GM21786 (cell line): ENCODE data around the gene WDR20.
"Not testable (repeated sequence)": the region's sequence is repeated elsewhere in the genome, so short reads cannot be mapped to it uniquely, and the experiment has no call there.

Source experiments
- ATAC-seq: cut with Tn5 transposase; IDR thresholded peaks from one replicate; pipeline ENCODE4 v1.9.1; 2021; ENCODE audit not compliant: unreplicated experiment

WDR20 gene

DNA sequence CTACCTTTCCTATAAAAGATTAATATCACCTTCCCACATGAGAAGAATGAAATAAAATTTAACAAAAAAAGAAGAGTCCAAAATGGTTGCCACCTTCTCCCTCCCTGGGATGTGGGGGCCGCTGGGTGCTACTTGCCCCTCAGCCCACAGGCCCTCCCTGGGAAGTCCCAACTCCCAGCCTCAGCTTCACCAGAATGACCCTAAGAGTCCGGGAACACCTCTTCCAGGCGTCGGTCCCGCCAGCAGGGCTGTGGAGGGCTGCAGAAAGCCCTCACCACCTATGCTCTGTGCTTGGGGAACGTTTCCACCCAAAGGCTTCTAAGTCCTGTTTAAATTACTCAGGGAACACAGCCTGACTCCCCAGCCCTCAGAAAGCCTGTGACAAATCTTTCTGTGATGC is 93.4 kb downstream of the WDR20 start:
- ATAC-seq = no peak

DNA sequence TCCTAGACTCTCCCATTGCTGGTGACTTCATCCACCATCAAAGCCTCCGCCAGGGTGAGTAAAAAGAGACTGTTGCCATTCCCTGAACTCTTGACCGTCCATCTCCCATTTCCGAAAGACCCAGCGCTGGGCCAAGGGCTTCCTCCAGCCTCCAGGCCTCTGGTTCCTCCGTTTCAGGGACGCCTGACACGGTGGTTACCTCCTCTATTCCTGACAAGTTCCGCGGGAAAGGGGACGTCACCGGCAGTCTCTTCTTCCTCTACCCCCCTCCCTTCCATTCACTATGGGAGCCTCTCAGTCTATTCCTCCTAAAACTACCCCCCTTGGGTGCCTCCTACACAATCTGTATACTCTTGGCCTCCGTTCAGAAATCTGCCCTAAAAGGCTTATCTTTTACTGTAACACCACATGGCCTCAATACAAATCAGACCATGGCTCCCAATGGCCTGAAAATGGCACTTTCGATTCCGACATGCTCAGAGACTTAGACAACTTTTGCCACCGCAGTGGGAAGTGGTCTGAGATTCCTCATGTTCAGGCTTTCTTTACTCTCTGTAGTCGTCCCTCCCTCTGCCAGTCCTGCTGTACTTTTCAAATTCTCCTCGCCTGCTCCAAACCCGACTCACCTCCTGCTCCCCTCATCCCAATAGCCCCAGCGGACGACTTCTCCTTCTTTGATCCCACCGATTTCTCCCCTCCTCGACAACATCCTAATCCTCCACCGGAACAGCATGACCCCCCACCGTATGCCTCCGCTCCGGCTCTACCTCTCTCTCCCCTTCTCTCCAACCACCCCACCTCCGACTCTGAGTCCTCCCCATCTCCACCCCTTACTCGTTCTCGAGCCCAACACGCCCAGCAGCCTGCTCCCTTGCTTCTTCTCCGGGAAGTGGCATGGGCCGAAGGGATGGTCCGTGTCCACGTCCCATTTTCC is 94.9 kb downstream of the WDR20 start:
- ATAC-seq = no peak

DNA sequence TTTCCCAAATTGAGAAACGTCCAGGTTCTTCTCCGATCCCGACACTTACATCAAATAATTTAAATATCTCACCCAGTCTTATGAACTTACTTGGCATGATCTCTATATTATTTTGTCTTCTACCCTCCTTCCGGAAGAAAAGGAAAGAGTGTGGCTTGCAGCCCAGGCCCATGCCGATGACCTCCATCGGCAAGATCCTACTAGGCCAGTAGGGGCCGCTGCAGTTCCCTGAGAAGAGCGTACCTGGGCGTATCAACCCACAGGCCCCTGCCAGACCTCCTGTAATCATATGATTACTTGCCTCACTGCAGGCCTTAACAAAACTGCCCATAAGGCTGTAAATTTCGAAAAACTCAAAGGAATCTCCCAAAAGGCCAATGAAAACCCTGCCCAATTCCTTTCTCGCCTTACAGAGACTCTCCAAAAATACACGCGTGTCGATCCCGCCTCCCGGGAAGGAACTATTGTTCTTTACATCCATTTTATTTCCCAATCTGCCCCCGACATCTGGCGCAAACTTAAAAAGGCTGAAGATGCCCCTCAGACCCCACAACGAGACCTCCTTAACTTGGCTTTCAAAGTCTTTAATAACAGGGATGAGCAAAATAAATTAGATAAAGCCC is 95.7 kb downstream of the WDR20 start:
- no peak for ATAC-seq

DNA sequence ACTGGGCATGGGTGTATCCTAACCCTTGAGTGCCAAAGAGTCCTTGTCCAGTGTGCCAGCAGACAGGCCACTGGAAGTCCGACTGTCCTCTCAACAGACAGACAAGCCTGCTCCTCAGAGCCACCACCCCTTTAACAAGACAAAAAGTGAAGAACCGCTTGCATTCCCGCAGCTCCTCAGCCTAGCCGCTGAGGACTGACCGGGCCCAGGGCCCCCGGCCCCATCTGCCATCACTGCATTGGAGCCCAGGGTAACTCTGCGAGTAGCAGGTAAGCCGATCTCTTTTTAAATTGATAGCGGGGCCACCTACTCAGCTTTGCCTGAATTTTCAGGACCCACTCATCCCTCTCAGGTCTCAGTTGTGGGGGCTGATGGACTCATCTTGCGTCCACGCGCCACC is 96.3 kb downstream of the WDR20 start:
- no peak for ATAC-seq

DNA sequence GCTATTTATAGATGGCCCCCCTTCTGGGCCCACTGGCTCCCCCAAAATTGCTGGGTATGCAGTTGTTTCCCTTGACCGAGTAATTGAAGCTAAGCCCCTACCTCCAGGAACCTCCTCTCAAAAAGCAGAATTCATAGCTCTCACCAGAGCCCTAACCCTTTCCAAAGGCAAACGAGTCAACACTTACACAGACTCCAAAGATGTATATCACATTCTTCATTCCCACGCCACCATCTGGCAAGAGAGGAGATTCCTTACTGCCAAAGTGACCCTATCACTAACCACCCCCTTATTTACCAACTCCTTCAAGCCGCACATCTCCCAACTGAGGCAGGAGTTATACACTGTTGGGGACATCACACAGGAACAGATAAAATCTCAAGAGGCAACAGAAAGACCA is 98.4 kb downstream of the WDR20 start:
- no peak for ATAC-seq

DNA sequence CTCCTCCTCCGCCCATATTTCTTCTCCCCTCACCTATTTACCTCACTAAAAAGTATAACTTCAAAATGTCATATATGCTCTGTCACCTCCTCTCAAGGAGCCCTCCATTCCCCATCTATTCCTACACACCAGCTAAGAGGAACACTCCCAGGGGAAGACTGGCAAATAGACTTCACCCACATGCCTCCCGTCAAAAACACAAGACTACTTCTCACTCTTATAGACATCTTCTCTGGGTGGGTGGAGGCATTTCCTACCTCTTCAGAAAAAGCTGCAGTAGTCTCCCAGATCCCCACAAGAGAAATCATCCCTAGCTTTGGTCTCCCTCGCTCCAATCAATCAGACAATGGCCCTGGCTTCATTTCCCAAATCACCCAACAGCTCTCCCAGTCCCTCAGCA is 99.1 kb downstream of the WDR20 start:
- no peak for ATAC-seq

DNA sequence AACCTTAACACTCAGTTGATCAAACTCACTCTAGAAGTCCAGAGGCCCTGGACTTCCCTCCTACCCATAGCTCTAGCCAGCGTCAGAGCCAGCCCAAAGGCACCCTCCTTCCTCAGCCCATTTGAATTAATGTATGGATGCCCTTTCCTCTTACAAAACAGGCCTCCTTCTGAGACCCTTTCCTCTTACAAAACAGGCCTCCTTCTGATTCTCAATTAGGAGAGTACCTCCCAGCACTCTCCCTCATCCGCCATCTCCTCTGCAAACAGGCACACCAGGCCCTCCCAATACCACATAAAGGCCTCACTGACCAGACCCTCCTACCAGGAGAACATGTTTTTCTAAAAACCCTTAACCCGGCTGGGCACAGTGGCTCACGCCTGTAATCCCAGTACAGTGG is 99.5 kb downstream of the WDR20 start:
- ATAC-seq = no peak

DNA sequence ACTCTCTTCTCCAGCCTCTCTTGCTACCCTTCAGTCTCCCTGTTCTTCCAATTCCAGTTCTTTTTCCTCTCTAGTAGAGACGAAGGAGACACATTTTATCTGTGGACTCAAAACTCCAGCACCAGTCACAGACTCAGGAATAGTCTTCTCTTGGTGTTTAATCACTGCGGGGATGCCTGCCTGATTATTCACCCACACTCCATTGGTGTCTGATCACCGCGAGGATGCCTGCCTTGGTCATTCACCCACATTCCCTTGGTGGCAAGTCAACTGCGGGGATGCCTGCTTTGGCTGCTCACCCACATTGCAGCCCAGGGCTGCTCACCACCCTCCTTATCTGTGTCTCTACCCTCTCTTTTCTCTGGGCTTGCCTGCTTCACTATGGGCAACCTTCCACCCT is 100.8 kb downstream of the WDR20 start:
- ATAC-seq = not testable (repeated sequence)

DNA sequence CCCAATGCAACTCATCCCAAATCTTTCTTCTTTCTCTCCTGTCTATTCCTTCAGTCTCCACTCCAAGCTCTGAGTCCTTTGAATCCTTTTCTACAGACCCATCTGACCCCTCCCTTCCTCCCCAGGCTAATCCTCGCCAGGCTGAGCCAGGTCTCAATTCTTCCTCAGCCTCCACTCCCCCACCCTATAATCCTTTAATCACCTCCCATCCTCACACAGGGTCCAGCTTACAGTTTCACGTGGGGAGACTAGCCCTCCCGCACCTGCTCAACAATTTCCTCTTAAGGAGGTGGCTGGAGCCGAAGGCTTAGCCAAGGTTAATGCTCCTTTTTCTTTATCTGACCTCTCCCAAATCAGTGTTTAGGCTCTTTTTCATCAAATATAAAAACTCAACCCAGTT is 101.5 kb downstream of the WDR20 start:
- no peak for ATAC-seq

DNA sequence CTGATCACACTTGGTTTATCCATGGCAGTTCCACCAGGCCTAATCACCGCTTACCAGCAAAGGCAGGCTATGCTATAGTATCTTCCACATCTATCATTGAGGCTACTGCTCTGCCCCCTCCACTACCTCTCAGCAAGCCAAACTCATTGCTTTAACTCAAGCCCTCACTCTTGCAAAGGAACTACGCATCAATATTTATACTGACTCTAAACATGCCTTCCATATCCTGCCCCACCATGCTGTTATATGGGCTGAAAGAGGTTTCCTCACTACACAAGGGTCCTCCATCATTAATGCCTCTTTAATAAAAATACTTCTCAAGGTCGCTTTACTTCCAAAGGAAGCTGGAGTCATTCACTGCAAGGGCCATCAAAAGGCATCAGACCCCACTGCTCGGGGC is 104.1 kb downstream of the WDR20 start:
- not testable (repeated sequence) for ATAC-seq

DNA sequence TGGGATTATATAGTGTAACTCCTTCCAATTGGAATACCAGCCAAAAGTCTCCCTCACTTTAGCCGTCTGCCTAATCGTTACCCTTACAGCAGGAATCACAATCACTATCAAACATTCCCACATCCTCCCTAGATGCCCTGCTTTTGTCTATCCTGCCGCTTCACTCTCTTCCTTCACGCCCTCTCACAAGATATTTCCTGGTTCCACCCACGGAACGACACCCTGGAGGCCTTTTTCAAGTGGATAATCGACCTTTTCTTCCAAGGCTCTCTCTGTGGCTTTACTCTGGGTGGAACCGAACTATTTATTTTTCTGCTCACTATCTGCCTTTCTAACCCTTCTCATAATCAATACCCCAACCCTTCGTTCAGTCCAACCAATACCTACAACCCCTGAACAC is 106.4 kb downstream of the WDR20 start:
- no peak for ATAC-seq

DNA sequence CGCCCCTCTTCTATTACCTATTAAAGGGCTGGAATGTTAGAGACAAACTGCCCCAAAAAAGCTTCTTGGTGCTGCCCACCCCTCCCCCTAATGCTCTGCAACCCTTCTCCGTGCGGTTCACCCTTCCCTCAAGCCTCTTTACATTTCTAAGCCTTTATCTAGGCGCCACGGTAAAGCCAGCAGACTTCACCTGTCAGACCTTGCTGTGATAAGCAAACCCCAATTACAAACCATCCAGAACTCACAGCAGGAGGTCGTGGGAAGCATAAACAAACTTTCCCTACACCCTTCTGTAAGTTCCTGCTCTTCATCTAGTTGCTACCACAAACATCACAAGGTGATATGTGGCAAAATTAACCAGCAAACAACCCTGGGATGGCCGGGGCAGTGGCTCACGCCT is 108.4 kb downstream of the WDR20 start:
- ATAC-seq = no peak

DNA sequence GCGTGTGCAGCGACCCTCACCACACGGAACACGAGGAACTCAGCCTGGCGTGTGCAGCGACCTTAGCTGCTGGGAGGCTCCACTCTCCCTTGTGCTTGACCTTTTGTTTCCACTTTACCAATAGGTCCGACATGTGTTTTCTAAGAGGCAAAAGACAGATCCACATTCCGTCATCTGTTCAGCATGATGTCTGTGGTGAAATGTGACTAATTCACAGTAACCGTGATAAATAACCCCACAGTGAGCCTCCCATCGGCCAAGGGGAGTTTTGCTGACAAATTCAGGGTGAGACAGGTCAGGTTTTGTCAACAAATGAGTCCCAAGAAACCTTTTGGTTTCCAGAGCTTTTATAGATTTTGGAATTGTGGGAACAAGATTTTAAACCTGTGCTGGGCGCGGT is 109.3 kb downstream of the WDR20 start:
- no peak for ATAC-seq

DNA sequence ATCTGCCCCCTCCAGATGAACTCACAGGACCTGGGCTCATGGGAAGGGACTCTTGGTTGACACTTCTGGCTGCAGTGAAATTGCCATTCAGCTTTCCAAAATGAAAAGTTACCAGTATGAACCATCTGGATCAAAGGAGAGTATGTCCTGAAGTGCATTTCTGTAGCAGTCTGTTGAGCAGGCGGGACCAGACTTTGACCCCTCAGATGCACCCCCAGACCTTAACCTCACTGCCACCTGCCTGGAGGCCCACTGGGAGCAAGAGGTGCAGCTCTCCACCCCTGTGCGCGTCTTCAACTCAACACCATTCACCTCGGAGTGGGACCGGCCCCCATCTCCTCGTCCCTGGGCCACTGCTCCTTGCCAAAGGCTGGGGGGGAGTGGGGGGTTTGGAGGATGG is 110.3 kb downstream of the WDR20 start:
- ATAC-seq = no peak

DNA sequence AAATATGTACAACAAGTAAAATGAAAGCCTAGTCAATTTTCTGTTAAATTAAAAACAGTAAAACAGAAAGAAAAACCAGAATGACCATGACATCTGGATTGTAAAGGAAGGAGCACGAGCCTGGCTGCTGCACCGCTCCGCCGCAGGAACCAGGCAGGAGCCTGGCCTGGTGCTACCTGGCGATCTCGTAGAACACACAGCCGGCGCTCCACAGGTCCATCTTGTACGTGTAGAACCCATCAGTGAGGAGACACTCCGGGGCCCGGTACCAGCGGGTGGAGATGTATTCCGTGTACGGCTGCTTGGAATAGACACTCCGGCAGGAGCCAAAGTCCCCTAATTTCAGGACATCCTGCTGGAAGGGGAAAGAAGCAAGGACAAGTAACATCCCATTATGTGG is 110.9 kb downstream of the WDR20 start:
- no peak for ATAC-seq

DNA sequence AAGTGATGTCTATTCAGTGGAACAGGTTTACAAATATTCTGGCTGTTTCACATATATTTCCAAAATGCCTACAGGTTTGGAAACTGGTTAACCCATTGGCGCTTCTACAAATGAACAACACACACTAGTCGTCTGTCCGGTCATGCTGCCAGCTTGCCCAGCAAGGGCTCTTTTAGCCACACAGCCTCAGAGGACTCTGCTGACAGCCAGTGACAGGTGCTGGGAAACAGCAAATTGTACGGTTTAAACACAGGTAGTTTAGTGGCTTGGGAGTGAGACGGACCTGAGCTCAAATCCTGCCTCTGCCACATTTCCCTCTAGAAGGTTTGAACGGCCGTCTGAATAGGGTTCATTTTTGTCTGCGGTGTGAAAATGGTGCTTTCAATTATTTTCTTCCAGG is 111.5 kb downstream of the WDR20 start:
- ATAC-seq = no peak

DNA sequence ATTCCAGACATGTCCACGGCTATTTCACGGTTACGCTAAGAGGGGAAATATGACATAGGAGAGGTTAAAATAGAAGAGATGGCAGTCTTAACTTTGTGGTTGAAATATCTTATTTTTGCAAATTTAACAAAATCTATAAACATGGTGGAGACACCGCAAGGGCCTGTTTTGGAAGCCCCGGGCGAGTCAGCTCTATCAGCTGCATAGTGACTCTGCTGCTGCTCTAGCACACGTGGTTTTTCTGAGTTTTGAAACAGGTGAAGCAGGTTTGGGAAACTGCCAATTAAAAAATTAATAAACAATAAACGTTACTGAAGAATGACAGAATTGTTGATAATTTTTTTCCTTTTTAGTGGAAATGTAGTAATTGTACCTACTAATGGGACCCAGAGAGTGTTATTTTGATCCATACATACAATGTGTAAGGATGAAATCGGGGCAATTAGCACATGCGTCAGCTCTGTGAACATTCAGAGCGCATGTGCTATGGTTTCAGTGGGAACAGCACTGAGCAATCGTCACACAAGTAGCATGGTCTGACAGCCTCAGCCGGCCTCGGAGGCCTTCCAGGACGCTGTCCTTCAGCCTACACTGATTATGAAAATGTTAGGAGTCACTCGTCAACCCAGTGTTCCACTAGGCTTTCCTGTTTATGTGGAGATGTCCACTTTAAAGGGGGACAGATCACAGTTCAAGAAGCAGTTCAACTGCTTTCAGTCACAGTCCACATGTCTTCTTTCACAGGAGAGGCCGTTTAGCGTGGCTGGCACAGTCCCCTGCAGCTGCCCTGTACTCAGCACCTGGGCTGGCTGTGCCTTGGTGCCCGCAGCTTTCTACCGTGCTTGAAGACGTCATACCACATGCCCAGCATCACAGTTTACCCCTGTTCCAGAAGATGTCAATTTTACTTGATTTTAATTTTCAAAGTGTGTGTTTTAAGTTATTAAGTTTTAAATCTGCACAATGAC is 113.4 kb downstream of the WDR20 start:
- no peak for ATAC-seq

DNA sequence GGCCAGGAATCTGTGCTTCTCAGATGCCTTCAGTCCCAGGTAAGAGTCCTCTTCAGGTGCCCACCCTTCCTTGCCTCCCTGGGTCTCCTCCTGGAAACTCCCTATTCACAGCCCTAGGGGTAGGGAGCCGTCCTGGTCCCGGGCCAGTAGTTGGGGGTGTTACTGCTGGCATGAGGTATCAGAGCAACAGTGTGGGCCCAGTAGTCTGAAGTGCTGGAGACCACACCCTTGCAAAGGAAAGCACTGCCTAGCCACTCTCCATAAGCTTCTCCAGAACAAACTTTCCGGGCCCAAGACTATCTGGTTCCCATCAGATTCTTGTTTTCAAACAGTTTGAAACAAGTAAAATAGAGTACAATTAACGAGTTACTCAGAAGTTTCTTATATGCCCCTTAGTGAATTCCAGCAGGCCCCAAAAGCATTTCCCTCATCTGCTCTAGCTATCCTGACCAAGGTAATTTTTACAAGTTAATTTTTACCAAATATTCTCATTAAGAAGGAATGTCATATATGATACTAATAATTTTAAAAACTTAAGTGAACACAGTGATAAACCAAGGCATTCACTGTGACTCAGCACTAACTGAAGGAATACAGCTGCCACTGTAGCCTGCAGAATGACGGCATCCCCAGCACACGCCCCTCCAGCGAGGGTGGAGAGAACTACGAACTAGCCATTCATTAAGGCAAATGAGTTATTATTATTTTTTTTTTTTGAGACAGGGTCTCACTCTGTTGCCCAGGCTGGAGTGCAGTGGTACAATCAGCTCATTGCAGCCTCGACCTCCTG is 115.9 kb downstream of the WDR20 start:
- ATAC-seq = no peak

DNA sequence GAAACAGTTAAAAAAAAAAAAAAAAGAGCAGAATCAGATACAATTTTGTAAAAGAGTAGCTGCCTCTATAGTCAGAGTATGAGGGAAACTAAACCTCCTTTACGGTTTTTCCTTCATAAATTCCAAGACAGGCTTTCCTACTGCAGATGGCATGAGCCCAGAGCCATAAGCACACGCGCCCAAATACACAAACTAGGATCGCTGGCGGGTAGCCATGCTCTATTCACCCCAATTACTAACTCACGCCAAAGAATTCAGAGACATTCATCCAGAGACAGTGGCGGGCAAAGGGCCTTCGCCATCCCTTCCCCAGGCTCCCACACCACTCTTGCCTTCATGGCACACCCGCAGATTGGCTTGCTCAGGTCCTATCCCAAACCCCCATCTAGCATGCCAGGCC is 117.0 kb downstream of the WDR20 start:
- no peak for ATAC-seq

DNA sequence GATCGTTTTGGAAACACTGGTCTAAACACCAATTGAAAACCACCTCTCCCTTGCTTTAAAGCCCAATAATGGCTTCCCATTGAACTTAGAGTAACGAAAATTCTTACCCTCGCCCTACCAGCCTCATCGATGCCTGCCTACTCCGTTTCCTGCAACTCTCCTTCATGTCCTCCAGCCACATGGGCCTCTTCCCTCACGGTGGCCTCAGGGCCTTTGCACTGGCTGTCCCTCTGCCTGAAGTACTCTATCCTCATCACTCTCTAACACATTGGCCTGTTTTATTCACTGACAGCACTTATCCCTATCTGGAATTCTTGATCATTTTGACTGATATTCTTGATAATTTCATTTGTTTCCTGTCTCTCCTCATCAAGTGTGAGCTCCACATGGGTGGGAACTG is 118.4 kb downstream of the WDR20 start:
- no peak for ATAC-seq
